ENCODE data around the gene RC3H1. TPM values are rescaled to one million over a fixed set of nuclear protein-coding genes. Genes with fewer than 3 reads are reported as not detected.

RC3H1 gene
- polyA plus RNA-seq, 1 of the 3 experiments (the other 2 are of a cell fraction), result 2.9 TPM

- Histone ChIP-seq H3K9ac (no peak overlapping the region), H3K27ac (ENCODE audit: low read depth in 2 of 2, low read length in 1 of 2) (no peak overlapping the region), H3K36me3 (replicated peaks in 1 of 2; ENCODE audit: control insufficient read depth in 1 of 2, insufficient read depth in 2 of 2, low read length in 1 of 2) (no peaks in the 10 kb centered on the region), H3K9me3 (no peaks in the 10 kb centered on the region), H3K27me3 (ENCODE audit: insufficient read depth) (no peaks in the 10 kb centered on the region), H3F3A (replicated peaks; ENCODE audit: insufficient read depth) (no peaks in the 10 kb centered on the region), H4K20me1 (ENCODE audit: insufficient read depth) (no peaks in the 10 kb centered on the region), H3K9me2 (no peaks in the 10 kb centered on the region), H3K79me2 (ENCODE audit: insufficient read depth) (no peaks in the 10 kb centered on the region), H3K4me3 (ENCODE audit: low read depth in 2 of 2, low read length in 1 of 2) (no peak overlapping the region), H3K4me2 (no peak overlapping the region), H2AFZ (ENCODE audit: low read depth) (no peak overlapping the region), H3K4me1 (ENCODE audit: control insufficient read depth in 1 of 2, insufficient read depth in 2 of 2, low read depth in 1 of 2, low read length in 1 of 2) (no peaks in the 10 kb centered on the region)
- no peak for DNase-seq
- WGBS (ENCODE audit: low lambda C conversion rate), result 83% methylated on average over 11 of the region's 12 CpGs
- ChIA-PET CTCF (no interaction called here), POLR2A (no interaction called here)
- TF ChIP-seq MXI1 (IDR thresholded peaks at IDR 0.05; ENCODE audit: low read depth, low read length) (no peak), TEAD4 (IDR thresholded peaks at IDR 0.05; ENCODE audit: borderline replicate concordance, insufficient read depth) (no peak), GATA2 (CRISPR knock-in tag; IDR thresholded peaks at IDR 0.05) (no peak), EP300 (IDR thresholded peaks at IDR 0.05; ENCODE audit: borderline replicate concordance in 1 of 2, low read depth in 1 of 2, low read length in 1 of 2) (no peak), CHD2 (IDR thresholded peaks at IDR 0.05; ENCODE audit: low read length, partially characterized antibody) (no peak), NFIC (IDR thresholded peaks at IDR 0.05; ENCODE audit: borderline replicate concordance) (no peak), RFX5 (IDR thresholded peaks at IDR 0.05; ENCODE audit: low read length) (no peak), IRF3 (IDR thresholded peaks at IDR 0.05; ENCODE audit: low read depth, low read length) (no peak), RAD21 (IDR thresholded peaks at IDR 0.05; ENCODE audit: low read length) (no peak), FOXM1 (IDR thresholded peaks at IDR 0.05; ENCODE audit: low read depth) (no peak), JUND (IDR thresholded peaks at IDR 0.05) (no peak), POLR2AphosphoS5 (IDR thresholded peaks at IDR 0.05; ENCODE audit: low read depth, low read length) (no peak), ZBTB33 (IDR thresholded peaks at IDR 0.05; ENCODE audit: borderline replicate concordance, low read depth) (no peak), GABPA (IDR thresholded peaks at IDR 0.05; ENCODE audit: low read depth) (no peak), CTCF (IDR thresholded peaks at IDR 0.05) (no peak)
Measured at GRCh38 chr1:173917635-173918493, 104.3 kb downstream of the RC3H1 start.
